Stomach smooth muscle (tissue), 2 donors: ENCODE data around the gene POLR1A.

Experiments
- H3K27ac ChIP-seq: one replicate; pipeline ENCODE4 v1.7.0; 2013; ENCODE audit warnings: mild to moderate bottlenecking, low read length, inconsistent platforms
- H3K27me3 ChIP-seq, 2 donors: one replicate each; pipeline ENCODE4 v1.7.0; 2013; ENCODE audit warnings: low read length in 2 of 2; ENCODE audit not compliant: insufficient read depth in 2 of 2, control insufficient read depth in 1 of 2
- H3K36me3 ChIP-seq, 2 donors: one replicate each; pipeline ENCODE4 v1.7.0; 2013; ENCODE audit warnings: low read length in 2 of 2; ENCODE audit not compliant: control insufficient read depth in 2 of 2, insufficient read depth in 2 of 2
- H3K4me1 ChIP-seq: one replicate; pipeline ENCODE4 v1.7.0; 2013; ENCODE audit warnings: low read length; ENCODE audit not compliant: control insufficient read depth, insufficient read depth
- H3K4me3 ChIP-seq, 2 donors: one replicate each; pipeline ENCODE4 v1.7.0; 2013; ENCODE audit warnings: low read length in 2 of 2
- H3K9ac ChIP-seq, 2 donors: one replicate each; pipeline ENCODE4 v1.7.0; 2013; ENCODE audit warnings: low read length in 2 of 2, mild to moderate bottlenecking in 1 of 2
- H3K9me3 ChIP-seq, 2 donors: one replicate each; pipeline ENCODE4 v1.7.0; 2013; ENCODE audit warnings: low read length in 2 of 2; ENCODE audit not compliant: control insufficient read depth in 2 of 2
- donor health status: healthy.
- donor health status: Pancreatic carcinoma.

The POLR1A gene

GRCh38 chr2:86006524-86006923 lies 99.2 kb downstream of the POLR1A start:
- Histone ChIP-seq H3K27ac (no peak overlapping the region), H3K4me1 (no peaks in the 10 kb centered on the region), H3K27me3 (no peaks in the 10 kb centered on the region), H3K9me3 (peaks cover 4 to 5% of the 10 kb centered on the region in 2 donors), H3K4me3 (no peak overlapping the region), H3K36me3 (no peaks in the 10 kb centered on the region), H3K9ac (no peak overlapping the region)

DNA sequence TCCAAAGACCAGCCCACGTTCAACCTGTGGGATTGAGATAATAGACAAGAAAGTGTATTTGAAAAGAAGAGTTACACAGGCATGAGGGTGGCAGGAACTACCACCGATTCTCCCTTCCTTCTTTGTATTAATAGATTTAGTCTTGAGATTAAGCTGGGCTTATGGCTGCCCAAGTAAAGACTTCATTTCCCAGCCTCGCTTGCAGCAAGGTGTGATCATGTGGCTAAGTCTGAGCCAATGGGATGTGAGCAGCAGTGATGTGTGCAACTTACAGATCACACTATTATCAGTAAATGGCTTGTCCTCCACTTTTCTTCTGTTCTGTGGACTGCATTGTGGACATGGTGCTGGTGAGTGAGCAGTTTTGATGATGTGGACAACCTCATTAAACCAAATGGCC lies 101.7 kb downstream of the POLR1A start:
- Histone ChIP-seq H3K27me3 (no peaks in the 10 kb centered on the region), H3K36me3 (no peaks in the 10 kb centered on the region), H3K4me1 (peaks cover 7% of the 10 kb centered on the region), H3K9ac (no peak overlapping the region), H3K9me3 (peaks cover 4 to 5% of the 10 kb centered on the region in 2 donors), H3K27ac (no peak overlapping the region), H3K4me3 (no peak overlapping the region)

GRCh38 chr2:86003104-86003503 lies 102.6 kb downstream of the POLR1A start:
- Histone ChIP-seq H3K9ac (no peak overlapping the region), H3K36me3 (no peaks in the 10 kb centered on the region), H3K9me3 (peaks cover 4 to 5% of the 10 kb centered on the region in 2 donors), H3K4me1 (peaks cover 14% of the 10 kb centered on the region), H3K27ac (no peak overlapping the region), H3K27me3 (no peaks in the 10 kb centered on the region), H3K4me3 (no peak overlapping the region)

- Histone ChIP-seq H3K4me1 (peaks cover 21% of the 10 kb centered on the region), H3K27ac (no peak overlapping the region), H3K9me3 (peaks cover 4 to 5% of the 10 kb centered on the region in 2 donors), H3K27me3 (no peaks in the 10 kb centered on the region), H3K9ac (no peak overlapping the region), H3K4me3 (no peak overlapping the region), H3K36me3 (no peaks in the 10 kb centered on the region)
Observed at GRCh38 chr2:86002375-86002774, 103.3 kb downstream of the POLR1A start.

- Histone ChIP-seq H3K4me1 (peaks cover 32% of the 10 kb centered on the region), H3K36me3 (no peaks in the 10 kb centered on the region), H3K27me3 (no peaks in the 10 kb centered on the region), H3K27ac (no peak overlapping the region), H3K4me3 (no peak overlapping the region), H3K9ac (no peak overlapping the region), H3K9me3 (peaks cover 3 to 4% of the 10 kb centered on the region in 2 donors)
Observed at GRCh38 chr2:86001326-86001725, 104.4 kb downstream of the POLR1A start.

- H3K4me1 ChIP-seq, result peaks cover 36% of the 10 kb centered on the region
- no peak overlapping the region for H3K4me3 ChIP-seq
- no peaks in the 10 kb centered on the region for H3K27me3 ChIP-seq
- H3K9me3 ChIP-seq, result peaks cover 0 to 2% of the 10 kb centered on the region in 2 donors
- H3K27ac ChIP-seq, result no peak overlapping the region
- H3K36me3 ChIP-seq, result no peaks in the 10 kb centered on the region
- no peak overlapping the region for H3K9ac ChIP-seq
Observed at GRCh38 chr2:86000938-86001312, 104.8 kb downstream of the POLR1A start.

- Histone ChIP-seq H3K4me1 (peaks cover 38% of the 10 kb centered on the region), H3K9me3 (no peaks in the 10 kb centered on the region), H3K4me3 (no peak overlapping the region), H3K27ac (no peak overlapping the region), H3K36me3 (no peaks in the 10 kb centered on the region), H3K9ac (no peak overlapping the region), H3K27me3 (no peaks in the 10 kb centered on the region)
Observed at GRCh38 chr2:86000131-86000937, 105.4 kb downstream of the POLR1A start.

DNA sequence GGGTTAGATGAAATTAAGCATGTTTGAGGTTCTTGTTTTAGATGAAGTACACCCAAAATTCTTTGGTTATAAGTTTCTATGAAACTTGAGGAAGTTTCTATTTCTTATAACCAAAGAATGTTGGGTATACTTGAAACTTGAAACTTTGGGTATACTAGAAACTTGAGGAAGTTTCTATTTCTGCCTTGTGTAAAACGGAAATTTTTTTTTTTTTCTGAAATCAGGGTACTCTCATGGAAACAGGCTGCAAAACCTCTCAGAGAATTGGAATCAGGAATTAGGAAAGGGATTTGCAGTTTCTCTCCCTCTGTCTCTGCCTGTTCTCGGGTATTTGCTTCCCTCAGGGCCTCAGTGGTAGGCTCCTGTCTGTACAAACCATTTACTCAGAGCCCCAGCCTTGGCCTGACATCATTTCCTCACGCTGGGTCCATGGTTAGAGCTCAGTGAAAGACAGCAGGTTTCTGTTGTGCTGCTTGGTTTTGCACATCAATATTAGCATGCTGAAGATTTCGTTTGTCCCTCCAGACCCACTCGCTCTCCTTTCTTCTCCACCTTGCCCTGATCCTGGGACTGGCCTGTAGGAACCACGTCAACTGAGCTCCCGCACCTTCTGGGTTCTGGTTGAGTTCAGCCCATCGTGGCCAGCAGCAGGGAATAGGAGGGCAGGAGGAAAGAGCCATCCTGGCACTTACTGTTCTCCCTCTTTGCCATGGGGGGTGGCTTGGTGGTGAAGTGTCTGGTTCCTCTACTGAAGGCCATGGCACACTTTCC lies 106.4 kb downstream of the POLR1A start:
- H3K36me3 ChIP-seq, result no peaks in the 10 kb centered on the region
- H3K27ac ChIP-seq, result peak overlapping the region; percentile 66
- no peak overlapping the region for H3K9ac ChIP-seq
- H3K4me1 ChIP-seq, result peaks cover 46% of the 10 kb centered on the region
- no peaks in the 10 kb centered on the region for H3K27me3 ChIP-seq
- H3K9me3 ChIP-seq, result no peaks in the 10 kb centered on the region
- H3K4me3 ChIP-seq, result peak overlapping the region in 1 of 2 donors; percentile 29

DNA sequence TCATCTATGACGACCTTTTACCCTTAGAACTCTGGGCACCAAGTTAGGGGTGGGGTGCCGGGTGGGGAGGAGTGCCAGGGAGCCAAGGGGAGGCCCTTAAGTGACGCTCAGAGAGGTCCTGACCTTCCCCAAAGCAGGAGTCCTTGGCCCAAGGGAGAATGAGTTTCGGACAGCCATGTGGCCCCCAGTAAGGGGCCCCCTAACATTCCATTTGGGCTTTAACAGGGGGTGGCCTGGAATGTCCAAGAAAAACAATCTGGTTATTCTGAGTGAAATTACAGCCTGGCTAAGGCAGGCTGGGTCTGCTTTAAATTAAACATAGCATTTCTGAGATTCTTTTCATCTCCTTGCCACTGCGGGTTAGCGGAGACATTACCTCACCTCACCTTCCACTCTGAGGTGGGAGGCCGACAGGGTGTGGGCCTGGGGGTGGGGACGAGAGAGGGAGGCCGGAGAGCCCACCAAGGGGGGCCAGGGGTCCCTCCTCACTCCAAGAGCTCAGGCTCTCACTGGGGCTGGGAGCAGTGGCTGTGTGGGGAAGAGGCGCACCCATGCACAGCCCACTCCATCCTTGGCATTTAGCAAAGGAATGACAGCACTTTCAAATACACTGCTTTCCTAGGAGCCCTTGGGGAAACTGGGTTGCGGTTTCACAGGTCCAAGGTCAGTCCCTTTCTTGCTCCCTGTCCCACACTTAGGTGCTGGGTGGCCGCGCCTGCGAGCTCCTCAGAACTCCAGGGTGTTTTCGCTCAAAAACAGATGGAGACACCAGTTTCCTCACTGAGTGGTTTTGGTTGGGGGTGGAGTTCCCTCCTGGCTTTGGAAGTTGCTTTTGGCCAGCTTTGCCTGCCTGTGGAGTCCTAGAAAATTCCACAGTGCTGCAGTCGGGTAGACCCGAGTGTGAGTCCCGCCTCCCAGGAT lies 107.4 kb downstream of the POLR1A start:
- H3K4me3 ChIP-seq, result peak overlapping the region in 1 of 2 donors; percentile 44
- peaks cover 48% of the 10 kb centered on the region for H3K4me1 ChIP-seq
- H3K9me3 ChIP-seq, result no peaks in the 10 kb centered on the region
- H3K9ac ChIP-seq, result peak overlapping the region in 1 of 2 donors; percentile 36
- no peaks in the 10 kb centered on the region for H3K27me3 ChIP-seq
- H3K36me3 ChIP-seq, result no peaks in the 10 kb centered on the region
- H3K27ac ChIP-seq, result peak overlapping the region; percentile 66
